HG03378 (cell line): ENCODE measurements around the gene USP34.
"Not testable (repeated sequence)": the region's sequence is repeated elsewhere in the genome, so short reads cannot be mapped to it uniquely, and the experiment has no call there.

ENCODE experiments used
- ATAC-seq: cut with Tn5 transposase; IDR thresholded peaks from one replicate; pipeline ENCODE4 v1.9.1; 2021; ENCODE audit warnings: mild to moderate bottlenecking, moderate library complexity; ENCODE audit not compliant: unreplicated experiment

USP34 gene

DNA sequence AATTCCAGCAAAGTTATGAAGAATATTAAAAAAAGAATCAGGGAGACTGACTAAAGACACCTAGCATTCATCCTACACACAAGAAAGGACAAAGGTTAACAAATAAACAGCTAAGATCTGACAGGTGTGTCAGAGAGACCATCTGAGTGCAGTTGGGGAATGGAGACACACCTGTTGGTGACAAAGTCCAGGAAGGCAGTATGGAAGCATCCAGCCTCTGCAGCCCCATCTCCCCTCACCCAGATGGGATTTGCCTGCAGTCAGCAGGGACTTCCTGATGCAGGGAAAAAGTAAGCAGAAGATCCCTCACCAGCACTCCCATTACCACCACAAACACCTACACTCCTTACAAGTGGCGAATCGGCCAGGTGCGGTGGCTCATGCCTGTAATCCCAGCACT, 37.9 kb downstream of the USP34 start:
- ATAC-seq: no peak

DNA sequence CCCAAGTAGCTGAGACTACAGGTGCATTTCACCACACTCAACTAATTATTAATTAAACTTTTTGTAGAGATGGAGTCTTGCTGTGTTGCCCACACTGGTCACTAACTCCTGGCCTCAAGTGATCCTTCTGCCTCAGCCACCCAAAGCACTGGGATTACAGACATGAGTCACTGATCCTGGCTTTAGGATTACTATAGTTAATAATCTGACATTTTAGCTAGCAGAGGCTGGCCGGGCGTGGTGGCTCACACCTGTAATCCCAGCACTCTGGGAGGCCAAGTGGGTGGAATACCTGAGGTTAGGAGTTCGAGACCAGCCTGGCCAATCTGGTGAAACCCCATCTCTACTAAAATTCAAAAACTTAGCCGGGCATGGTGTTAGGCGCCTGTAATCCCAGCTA, 39.5 kb downstream of the USP34 start:
- ATAC-seq: no peak

DNA sequence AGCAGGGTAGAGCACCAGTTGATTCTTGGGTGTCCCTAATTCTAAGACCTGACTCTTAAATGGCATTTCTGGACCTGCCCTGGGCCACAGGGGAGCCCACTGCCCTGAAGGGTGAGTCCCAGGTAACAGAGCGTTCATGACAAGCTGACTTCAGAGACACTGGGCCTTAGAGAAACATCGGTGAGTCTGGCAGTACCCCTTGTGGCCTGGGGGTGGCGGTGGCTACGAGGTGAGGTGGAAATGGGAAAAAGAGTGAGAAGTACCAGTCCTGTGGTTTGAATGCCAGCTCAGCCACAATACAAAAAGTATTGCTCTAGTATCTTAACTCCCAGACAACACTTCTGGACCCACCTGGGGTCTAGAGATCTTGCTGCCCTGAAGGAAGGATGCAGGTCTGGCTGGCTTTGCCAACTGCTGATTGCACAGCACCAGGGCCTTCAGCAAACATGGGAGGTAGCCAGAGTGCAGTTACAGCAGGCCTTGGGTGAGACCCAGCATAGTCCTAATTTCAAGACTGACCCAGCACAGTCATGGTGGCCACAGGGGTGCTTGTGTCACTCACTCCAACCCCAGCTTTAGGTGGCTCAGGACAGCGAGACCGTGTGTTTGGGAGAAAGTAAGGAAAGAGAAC, 44.5 kb downstream of the USP34 start:
- peak; percentile 62 for ATAC-seq

DNA sequence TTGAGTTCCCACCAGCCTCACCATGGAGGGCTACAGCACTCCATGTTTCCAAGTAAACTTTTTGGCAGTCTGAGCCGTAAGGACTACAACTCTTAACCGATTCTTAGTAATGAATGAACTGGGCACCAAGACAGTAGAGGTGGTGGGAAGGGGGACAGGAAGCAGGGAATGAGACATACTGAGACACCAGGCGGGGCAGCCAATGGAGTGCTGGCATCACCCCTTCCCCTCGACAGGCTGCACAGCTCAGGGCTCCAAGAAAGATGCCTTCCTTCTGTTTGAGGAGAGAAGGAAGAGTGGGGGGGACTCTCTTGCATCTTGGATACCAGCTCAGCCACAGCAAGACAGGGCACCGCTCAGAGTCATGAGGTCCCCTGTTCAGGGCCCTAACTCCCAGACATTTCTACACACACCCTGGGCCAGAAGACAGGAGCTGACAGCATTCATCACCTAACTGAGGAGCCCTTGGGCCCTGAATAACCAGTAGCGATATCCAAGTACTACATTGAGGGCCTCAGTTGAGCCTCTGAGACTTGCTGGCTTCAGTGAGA, 45.2 kb downstream of the USP34 start:
- peak; percentile 17 for ATAC-seq

DNA sequence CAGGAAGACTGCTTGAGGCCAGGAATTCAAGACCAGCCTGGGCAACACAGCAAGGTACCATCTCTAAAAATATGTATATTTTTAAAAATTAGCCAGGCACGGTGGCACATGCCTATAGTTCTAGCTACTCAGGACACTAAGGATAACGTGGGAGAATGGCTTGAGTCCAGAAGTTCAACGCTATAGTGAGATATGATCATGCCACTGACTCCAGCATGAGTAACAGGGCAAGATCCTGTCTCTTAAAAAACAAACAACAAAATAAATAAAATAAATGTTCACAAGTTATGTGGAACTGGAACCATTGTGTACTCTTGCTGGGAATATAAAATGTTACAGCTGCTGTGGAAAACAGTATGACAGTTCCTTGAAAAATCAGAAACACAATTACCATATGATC, 47.2 kb downstream of the USP34 start:
- no peak for ATAC-seq

DNA sequence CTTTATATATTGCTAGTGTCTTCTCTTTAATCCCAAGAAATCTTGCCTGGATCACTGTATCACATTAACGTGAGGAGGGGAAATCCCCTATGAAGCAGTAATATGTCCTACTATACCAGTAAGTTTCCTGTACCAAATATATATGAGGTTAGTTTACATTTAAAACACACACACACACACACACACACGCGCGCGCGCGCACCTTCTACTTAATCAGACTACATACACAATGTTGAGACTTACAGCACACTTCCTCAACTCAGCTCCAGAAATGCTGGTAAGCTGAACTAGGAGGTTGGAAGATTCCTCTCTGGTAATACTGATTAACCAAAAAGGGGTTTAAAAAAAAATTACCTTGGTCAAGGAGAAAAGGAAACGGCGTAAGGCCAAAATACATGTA, 49.3 kb downstream of the USP34 start:
- ATAC-seq: no peak

DNA sequence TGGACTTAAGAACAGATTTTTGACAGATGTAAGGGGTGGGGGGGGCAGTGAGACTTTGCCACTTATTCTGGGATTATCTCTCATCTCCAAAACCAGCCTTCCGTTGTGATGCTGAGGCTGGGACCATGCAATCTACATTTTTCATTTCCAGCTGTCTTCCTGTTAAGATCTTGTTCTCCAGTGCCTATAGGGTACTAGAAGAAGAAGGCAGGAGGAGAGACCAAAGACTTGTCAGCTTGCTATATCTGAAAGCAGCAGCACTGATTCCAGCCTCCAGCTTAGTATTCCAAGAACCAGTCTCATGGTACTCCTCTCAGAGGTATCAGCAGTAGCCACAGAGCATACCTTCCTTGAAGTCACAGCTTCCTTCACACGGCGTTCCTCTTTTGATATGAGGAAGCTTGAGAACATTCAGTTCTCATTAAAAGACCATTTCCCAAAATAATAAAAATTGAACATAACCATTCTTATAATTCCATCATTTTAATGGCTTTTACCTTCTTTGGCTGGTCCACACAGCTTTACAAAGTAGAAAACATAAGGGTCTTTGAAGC, 49.8 kb downstream of the USP34 start:
- ATAC-seq: no peak

DNA sequence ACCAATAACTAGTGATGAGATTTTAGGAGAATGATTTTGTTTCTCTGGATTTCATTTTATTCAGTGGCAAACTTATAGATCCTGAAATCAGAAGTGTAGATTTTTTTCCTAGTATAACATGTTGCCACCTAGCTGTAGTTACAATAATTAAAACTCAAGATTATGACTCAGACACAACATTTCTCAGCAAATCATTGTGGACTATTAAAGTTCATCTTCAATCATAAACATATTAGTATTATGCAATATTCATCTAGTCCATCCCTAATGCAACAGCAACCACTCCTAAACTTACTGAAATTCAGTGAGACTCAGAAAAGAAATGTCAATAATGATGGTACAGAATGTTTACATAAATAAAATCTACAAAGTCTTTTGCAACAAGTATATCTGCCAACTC, 51.3 kb downstream of the USP34 start:
- ATAC-seq: no peak

DNA sequence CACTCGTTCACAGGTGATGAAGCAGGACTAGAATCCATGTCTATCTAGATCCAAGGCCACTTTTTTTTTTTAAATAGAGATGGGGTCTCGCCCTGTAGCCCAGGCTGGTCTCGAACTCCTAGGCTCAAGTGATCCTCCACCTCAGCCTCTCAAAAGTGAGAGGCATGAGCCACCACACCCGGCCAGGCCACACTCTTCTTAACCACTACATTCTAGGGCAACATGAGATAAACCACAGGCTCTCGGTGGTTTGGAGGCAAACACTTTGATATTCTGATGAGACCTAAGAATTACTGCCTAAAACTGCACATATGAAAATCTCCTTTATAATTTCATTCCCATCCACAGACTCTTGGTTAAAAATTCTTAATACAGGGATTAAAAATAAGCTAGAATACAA, 51.8 kb downstream of the USP34 start:
- ATAC-seq: no peak

DNA sequence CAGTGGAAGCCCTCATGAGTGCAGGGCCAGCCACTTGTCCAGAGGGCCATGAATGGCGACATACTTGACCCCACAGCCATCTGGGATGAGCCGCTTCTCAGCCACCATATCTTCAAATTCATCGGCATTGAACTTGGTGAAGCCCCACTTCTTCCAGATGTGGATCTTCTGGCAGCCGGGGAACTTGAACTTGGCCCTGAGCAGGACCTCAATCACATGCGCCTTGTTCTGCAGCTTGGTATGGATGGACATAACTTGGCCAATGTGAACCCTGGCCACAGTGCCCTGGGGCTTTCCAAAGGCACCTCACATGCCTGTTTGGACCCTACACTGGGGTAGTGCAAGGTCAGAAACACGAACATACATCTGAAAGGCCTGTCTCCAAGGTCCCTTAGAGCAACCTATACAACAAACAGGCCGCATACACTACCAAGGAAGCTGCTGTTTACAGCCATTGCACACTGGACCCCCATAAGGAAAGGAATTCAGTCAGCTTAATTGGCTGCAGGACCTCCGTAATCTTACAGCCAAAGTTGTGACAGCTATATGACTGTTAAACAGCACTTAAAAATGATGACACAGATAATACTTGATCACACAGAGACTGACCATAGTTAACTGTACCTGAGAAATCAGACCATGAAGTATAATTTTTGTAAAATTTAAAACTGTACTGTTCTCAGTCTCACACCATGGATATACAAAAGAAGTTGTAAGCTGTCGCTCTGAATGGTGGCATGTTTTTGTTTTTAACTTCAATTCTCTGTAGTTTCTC, 53.8 kb downstream of the USP34 start:
- ATAC-seq: no peak

DNA sequence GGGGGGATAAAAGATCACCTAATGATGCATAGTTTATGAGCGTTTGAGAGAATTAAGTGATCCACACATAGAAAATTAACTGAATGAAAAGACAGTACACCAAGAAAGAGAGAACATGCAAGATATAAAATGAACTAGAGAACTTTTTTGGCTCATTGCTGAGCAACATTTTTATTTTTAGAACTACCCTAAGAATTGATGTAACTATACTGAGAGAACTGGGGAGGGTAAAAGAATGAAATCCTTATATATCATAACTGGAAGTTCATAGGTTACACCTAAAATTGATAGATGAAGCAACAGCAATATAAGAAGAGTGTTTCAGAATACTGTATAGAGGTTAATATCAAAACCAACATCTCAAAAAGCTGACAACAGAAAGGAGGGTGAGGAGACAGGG, 55.6 kb downstream of the USP34 start:
- no peak for ATAC-seq

DNA sequence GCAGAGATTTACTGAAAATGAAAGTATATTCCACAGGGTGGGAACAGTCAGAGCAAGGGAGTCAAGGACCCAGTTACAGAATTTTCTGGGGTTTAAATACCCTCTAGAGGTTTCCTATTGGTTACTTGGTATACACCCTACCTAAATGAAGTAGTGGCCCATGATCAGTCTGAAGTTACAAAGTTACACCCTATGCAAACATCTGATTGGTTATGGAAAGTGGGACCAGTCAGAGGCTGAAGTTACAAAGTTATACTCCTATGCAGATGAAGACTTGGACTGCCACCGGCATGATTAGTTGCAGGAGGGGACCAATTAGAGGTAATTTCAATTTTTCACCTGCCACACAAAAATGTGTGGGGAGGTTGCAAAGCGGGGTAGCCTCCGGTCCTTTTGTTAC, 56.2 kb downstream of the USP34 start:
- no peak for ATAC-seq

DNA sequence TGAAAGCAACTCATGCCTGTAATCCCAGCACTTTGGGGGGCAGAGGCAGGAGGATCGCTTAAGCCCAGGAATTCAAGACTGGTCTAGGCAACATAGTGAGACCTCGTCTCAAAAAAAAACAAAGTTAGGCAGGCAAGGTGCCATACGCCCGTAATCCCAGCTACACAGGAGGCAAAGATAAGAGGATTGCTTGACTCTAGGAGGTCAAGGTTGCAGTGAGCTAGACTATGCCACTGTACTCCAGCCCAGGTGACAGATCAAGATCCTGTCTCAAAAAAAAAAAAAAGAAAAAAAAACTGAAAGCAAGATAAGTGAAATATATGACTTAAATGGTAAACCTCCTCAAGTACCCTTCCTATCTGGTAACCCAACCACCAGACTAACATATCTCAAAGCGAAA, 59.8 kb downstream of the USP34 start:
- no peak for ATAC-seq

DNA sequence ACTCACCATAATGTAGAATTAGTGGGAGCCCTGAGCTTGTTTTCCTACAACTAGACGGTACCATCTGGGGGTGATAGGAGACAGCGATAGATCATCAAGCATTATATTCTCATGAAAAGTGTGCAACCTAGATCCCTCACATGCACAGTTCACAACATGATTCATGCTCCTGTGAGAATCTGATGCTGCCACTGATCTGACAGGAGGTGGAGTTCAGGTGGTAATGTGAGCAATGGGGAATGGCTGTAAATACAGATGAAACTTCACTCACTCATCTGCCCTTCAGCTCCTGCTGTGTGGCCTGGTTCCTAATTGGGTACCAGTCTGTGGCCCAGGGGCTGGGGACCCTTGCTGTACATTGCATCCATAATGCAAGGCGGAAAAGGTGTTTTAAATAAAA, 60.7 kb downstream of the USP34 start:
- ATAC-seq: no peak

DNA sequence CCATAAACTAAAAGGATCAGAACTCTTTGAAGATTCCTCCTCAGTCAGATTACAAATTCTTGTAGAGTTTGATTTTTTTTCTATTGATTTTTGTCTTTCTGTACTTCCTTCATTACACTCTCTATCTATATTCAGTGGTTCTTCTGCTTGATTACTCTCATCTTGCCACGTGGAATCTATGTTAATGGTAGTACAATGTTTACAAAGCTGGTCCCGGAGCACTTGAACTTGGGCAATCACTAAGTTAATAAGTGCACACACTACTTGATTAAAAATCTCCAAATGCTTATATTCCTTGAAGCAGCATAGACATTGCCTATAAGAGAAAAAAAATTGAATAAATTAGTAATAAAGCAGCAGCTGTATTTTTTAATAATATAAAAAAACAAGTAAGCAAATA, 65.1 kb downstream of the USP34 start:
- no peak for ATAC-seq

DNA sequence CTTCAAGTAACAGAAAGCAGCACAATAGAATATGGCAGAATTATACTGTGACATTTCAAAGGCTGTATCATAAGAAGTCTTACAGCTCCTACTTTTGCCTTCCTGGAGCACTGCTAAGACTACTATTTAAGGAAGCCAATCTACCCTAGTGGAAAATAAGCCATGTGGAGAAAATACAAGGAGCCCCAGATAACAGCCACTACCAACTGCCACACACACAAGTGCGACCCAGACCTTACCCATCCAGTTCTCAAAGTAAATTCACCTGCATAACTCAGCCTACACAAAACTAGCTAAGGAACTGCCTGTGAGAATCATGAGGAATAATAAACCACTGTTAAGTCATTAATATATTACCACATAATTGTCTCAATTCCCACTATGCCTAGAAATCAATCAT, 66.4 kb downstream of the USP34 start:
- ATAC-seq: no peak

DNA sequence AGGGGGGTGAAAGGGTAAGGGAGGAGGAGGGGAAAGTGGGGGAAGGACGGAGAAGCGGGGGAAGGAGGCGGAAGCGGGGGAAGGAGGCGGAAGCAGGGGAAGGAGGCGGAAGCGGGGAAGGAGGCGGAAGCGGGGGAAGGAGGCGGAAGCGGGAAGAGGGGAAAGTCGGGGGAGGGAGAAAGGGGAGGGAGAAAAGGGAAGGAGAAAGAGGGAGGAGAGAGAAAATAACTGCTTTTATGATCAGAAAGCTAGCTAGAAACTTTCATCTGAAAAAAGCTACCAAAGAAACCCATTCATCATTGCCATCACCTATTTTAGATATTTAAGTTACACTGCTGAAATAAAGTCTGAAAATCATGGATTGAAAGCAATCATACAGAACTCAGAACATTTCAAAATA, 72.5 kb downstream of the USP34 start:
- ATAC-seq: no peak

DNA sequence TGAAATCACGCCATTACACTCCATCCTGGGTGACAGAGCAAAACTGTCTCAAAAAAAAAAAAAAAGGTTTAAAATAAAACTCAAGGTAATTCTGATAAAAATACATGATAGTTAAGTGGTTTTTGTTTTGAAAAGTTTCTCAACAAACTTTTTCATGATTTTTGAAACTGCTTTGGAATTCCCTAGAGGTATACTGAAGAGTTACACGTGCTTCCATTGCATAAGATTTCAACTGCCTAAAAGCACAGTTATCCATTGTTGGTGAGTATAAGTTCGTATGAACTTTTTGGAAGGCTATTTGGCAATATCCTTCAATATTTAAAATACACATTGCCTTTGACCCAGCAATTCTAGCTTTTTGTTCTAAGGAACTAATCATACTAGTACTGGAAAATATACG, 74.9 kb downstream of the USP34 start:
- ATAC-seq: no peak

DNA sequence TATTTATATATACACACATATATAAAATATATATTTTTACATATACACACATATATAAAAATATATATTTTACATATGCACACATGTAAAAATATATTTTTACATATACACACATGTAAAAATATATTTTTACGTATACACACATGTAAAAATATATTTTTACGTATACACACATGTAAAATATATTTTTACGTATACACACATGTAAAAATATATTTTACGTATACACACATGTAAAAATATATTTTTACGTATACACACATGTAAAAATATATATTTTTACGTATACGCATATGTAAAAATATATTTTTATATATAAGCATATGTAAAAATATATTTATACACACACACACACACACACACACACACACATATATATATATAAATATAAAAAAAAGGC, 83.3 kb downstream of the USP34 start:
- not testable (repeated sequence) for ATAC-seq

DNA sequence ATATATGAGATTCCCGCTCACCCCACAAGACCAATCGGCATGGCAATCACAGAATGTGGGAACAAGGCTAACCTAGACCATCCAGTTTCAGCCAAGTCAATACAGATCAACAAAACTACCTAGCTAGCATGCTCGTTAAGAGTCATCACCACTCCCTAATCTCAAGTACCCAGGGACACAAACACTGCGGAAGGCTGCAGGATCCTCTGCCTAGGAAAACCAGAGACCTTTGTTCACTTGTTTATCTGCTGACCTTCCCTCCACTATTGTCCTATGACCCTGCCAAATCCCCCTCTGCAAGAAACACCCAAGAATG, 90.0 kb downstream of the USP34 start:
- ATAC-seq: not testable (repeated sequence)

DNA sequence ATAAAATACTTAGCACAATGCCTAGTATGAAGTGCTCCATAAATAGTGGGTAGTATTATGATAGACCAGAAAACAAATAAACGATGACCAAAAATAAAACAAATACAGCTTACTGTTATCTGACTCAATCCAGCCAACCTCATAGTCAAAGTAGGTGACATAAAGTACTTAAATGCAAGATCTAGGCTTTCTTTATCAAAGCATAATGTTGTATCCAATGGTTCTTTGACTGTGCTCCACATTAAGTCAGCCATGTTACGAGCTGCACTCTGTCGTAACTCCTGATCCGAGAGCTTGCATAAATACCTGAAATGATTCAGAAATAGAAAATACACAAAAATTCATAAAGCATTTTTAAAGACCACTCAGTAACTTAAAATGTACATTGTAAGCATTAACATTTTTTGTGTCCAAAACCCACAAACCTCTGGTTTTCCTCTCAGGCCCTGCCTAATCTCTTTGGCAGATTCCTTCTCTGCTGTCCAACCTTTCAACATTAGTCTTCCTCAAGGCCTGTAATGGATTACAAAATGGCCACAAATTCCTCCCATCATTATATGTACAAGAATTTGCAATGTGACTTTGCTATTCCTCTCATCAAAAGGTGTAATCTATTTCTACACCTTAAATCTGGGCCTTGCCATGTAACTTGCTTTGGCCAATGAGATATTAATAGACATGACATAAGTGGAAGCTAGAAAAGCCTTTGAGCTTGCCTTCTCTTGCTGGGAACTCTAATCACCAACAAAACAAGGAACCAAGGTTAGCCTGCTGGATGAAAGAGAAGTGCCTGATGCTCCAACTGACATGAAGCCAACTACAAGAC, 90.6 kb downstream of the USP34 start:
- ATAC-seq: no peak

DNA sequence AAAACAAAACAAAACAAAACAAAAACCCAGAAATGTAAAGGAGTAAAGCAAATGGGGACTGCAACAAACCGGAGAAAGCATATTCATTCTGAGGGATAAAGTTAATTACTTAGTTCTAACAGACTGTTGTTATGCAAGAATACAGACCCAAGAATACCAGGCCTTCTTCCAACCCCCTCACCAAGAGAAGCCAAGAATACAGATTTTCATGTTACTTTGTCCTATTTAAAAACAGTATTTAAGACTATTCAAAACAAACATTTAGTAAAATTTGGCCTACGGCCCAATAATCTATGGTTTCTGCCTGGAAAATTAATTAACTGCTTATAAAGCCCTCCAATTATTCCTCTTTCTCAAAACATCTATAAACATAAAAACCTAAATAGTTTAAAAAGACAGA, 91.4 kb downstream of the USP34 start:
- no peak for ATAC-seq
